Smooth muscle cell (in vitro differentiated cells): ENCODE data around the gene ARHGAP22. TPM values are rescaled to one million over a fixed set of nuclear protein-coding genes. Genes with fewer than 3 reads are reported as not detected.

Experiments used
- DNase-seq: peaks from one replicate; lab custom pipeline; 2025; ENCODE audit not compliant: unreplicated experiment; lab: John Stamatoyannopoulos, UW
- H2AFZ ChIP-seq: fragments of 200-600 bp; sonication (generic); 2 replicates; pipeline ENCODE4 v1.6.0; 2016; ENCODE audit warnings: antibody characterized with exemption, low read depth, mild to moderate bottlenecking
- H3F3A ChIP-seq: fragments of 200-600 bp; sonication (generic); 2 replicates; pipeline ENCODE4 v1.6.0; 2017; ENCODE audit warnings: antibody characterized with exemption, low read depth
- H3K27ac ChIP-seq: fragments of 200-600 bp; sonication (generic); 2 replicates; pipeline ENCODE4 v1.5.1; 2016; ENCODE audit warnings: low read depth, mild to moderate bottlenecking
- H3K27me3 ChIP-seq: fragments of 200-600 bp; sonication (generic); 2 replicates; pipeline ENCODE4 v1.6.1; 2016; ENCODE audit warnings: low read depth, mild to moderate bottlenecking
- H3K36me3 ChIP-seq: fragments of 200-600 bp; sonication (generic); 2 replicates; pipeline ENCODE4 v1.5.1; 2016; ENCODE audit warnings: low read depth
- H3K4me1 ChIP-seq: fragments of 200-600 bp; sonication (generic); 2 replicates; pipeline ENCODE4 v1.5.1; 2016; ENCODE audit warnings: low read depth
- H3K4me2 ChIP-seq: fragments of 200-600 bp; sonication (generic); 2 replicates; pipeline ENCODE4 v1.6.0; 2016; ENCODE audit warnings: mild to moderate bottlenecking
- H3K4me3 ChIP-seq: fragments of 200-600 bp; sonication (generic); 2 replicates; pipeline ENCODE4 v1.5.1; 2016; ENCODE audit warnings: mild to moderate bottlenecking
- H3K79me2 ChIP-seq: fragments of 200-600 bp; sonication (generic); 2 replicates; pipeline ENCODE4 v1.6.0; 2016; ENCODE audit warnings: low read depth, mild to moderate bottlenecking
- H3K9ac ChIP-seq: fragments of 200-600 bp; sonication (generic); 2 replicates; pipeline ENCODE4 v1.6.0; 2016; ENCODE audit warnings: low read depth
- H3K9me3 ChIP-seq: fragments of 200-600 bp; sonication (generic); replicated peaks from 2 replicates; pipeline ENCODE4 v1.5.1; 2016; ENCODE audit warnings: low read depth
- H4K20me1 ChIP-seq: fragments of 200-600 bp; sonication (generic); 2 replicates; pipeline ENCODE4 v1.6.0; 2016; ENCODE audit warnings: low read depth
- CTCF ChIP-seq: fragments of 200-600 bp; sonication (generic); IDR thresholded peaks from 2 replicates; pipeline ENCODE4 v1.5.1; 2017; ENCODE audit warnings: borderline replicate concordance, mild to moderate bottlenecking, antibody characterized with exemption; ENCODE audit not compliant: insufficient read depth, poor library complexity, severe bottlenecking
- WGBS: methylation state at CpG from one replicate; pipeline ENCODE4 v1.1.7; 2016; ENCODE audit warnings: low lambda C conversion rate; 5-methylcytosine and 5-hydroxymethylcytosine counted together
- polyA plus RNA-seq: library from polyadenylated mRNA; unstranded; fragments of >200 nt; fragmentation: Nextera tagmentation; extraction: Ambion mirVana; gene quantifications from 2 replicates; pipeline ENCODE4 v1.2.1, GENCODE V29; 2016
- total RNA-seq: library from RNA; depleted of rRNA; stranded (reverse); fragments of >200 nt; gene quantifications from 2 replicates; pipeline ENCODE4 v1.2.3, GENCODE V29; 2014

Gene ARHGAP22
- total and polyA plus RNA-seq, 2 experiments from 2014 or later: 1.8 to 8.8 TPM

- 93% methylated on average over 4 of the region's 4 CpGs for WGBS
- Histone ChIP-seq H3K79me2 (no peaks in the 10 kb centered on the region), H3K27ac (no peak overlapping the region), H3K27me3 (peaks cover 6% of the 10 kb centered on the region), H2AFZ (no peak overlapping the region), H3K4me1 (peaks cover 7% of the 10 kb centered on the region), H3K9ac (no peak overlapping the region), H3K36me3 (no peaks in the 10 kb centered on the region), H3K4me2 (no peak overlapping the region), H4K20me1 (no peaks in the 10 kb centered on the region), H3K9me3 (no peaks in the 10 kb centered on the region), H3F3A (no peaks in the 10 kb centered on the region), H3K4me3 (no peak overlapping the region)
- DNase-seq: no peak
- TF ChIP-seq CTCF: no peak
Measured at GRCh38 chr10:48594371-48594770, 10.5 kb downstream of the ARHGAP22 start.

- Histone ChIP-seq H3K4me3 (no peak overlapping the region), H3K4me1 (peaks cover 7% of the 10 kb centered on the region), H4K20me1 (no peaks in the 10 kb centered on the region), H3K4me2 (no peak overlapping the region), H3K27me3 (peaks cover 6% of the 10 kb centered on the region), H3K9me3 (no peaks in the 10 kb centered on the region), H3K36me3 (no peaks in the 10 kb centered on the region), H3K9ac (no peak overlapping the region), H3K27ac (no peak overlapping the region), H2AFZ (no peak overlapping the region), H3K79me2 (no peaks in the 10 kb centered on the region), H3F3A (no peaks in the 10 kb centered on the region)
- DNase-seq: no peak
- 90% methylated on average over 6 of the region's 6 CpGs for WGBS
- no peak for TF ChIP-seq CTCF
Measured at GRCh38 chr10:48592346-48592745, 12.5 kb downstream of the ARHGAP22 start.

- Histone ChIP-seq H3K79me2 (no peaks in the 10 kb centered on the region), H3K9ac (no peak overlapping the region), H3K27ac (no peak overlapping the region), H4K20me1 (no peaks in the 10 kb centered on the region), H3F3A (no peaks in the 10 kb centered on the region), H3K4me3 (no peak overlapping the region), H3K27me3 (peaks cover 6% of the 10 kb centered on the region), H3K36me3 (no peaks in the 10 kb centered on the region), H3K4me2 (no peak overlapping the region), H2AFZ (no peak overlapping the region), H3K4me1 (peaks cover 7% of the 10 kb centered on the region), H3K9me3 (no peaks in the 10 kb centered on the region)
- no peak for DNase-seq
- 96% methylated on average over 10 of the region's 10 CpGs for WGBS
- TF ChIP-seq CTCF: no peak
Measured at GRCh38 chr10:48590945-48591344, 13.9 kb downstream of the ARHGAP22 start.

- no peak overlapping the region for H3K4me3 ChIP-seq
- WGBS: 86% methylated on average over 5 of the region's 5 CpGs
- DNase-seq: no peak
Measured at GRCh38 chr10:48589266-48589665, 15.6 kb downstream of the ARHGAP22 start.

More at GRCh38 chr10:48589266-48589665, 15.6 kb downstream of the ARHGAP22 start:
- Histone ChIP-seq H3K27me3 (peaks cover 4% of the 10 kb centered on the region), H3K36me3 (no peaks in the 10 kb centered on the region), H3K27ac (no peak overlapping the region), H3F3A (no peaks in the 10 kb centered on the region), H3K9me3 (no peaks in the 10 kb centered on the region), H3K4me2 (no peak overlapping the region), H3K79me2 (no peaks in the 10 kb centered on the region), H4K20me1 (no peaks in the 10 kb centered on the region), H2AFZ (peak overlapping the region; percentile 76), H3K4me1 (no peaks in the 10 kb centered on the region), H3K9ac (no peak overlapping the region)
- TF ChIP-seq CTCF: no peak
